NOMO-1 (cell line): Measurements from ENCODE around the gene LEPROT.
A peak's percentile ranks its signal among the peaks of the same experiment; 100 is the strongest.
"Not testable (repeated sequence)": the region's sequence is repeated elsewhere in the genome, so short reads cannot be mapped to it uniquely, and the experiment has no call there.

Source experiments
- DNase-seq, 2 experiments: peaks; one replicate each; lab custom pipeline; 2025; ENCODE audit not compliant: unreplicated experiment in 2 of 2; lab: John Stamatoyannopoulos, UW

The LEPROT gene

GRCh38 chr1:65435987-65436386, 15.5 kb downstream of the LEPROT start:
- DNase-seq = no peak

GRCh38 chr1:65437616-65438015, 17.1 kb downstream of the LEPROT start:
- DNase-seq = no peak

- DNase-seq = no peak
Measured at GRCh38 chr1:65440322-65440900, 19.9 kb downstream of the LEPROT start.

GRCh38 chr1:65440915-65441314, 20.4 kb downstream of the LEPROT start:
- DNase-seq = no peak

- no peak for DNase-seq
Measured at GRCh38 chr1:65441464-65441863, 21.0 kb downstream of the LEPROT start.

- DNase-seq = no peak
Measured at GRCh38 chr1:65442442-65442841, 22.0 kb downstream of the LEPROT start.

GRCh38 chr1:65443647-65444046, 23.2 kb downstream of the LEPROT start:
- DNase-seq = no peak

- no peak for DNase-seq
Measured at GRCh38 chr1:65444128-65444640, 23.7 kb downstream of the LEPROT start.

- no peak for DNase-seq
Measured at GRCh38 chr1:65445837-65446236, 25.4 kb downstream of the LEPROT start.

GRCh38 chr1:65449214-65449823, 28.9 kb downstream of the LEPROT start:
- DNase-seq = no peak

- not testable (repeated sequence) for DNase-seq
Measured at GRCh38 chr1:65455678-65456077, 35.2 kb downstream of the LEPROT start.

- no peak for DNase-seq
Measured at GRCh38 chr1:65456481-65456880, 36.0 kb downstream of the LEPROT start.

GRCh38 chr1:65457868-65458267, 37.4 kb downstream of the LEPROT start:
- DNase-seq = no peak

- DNase-seq = no peak
Measured at GRCh38 chr1:65458730-65459396, 38.4 kb downstream of the LEPROT start.

GRCh38 chr1:65459397-65459768, 38.9 kb downstream of the LEPROT start:
- DNase-seq = peak; percentile 1 to 32

- not testable (repeated sequence) for DNase-seq
Measured at GRCh38 chr1:65465837-65466236, 45.4 kb downstream of the LEPROT start.

- DNase-seq = no peak
Measured at GRCh38 chr1:65467536-65467935, 47.1 kb downstream of the LEPROT start.

GRCh38 chr1:65469126-65469888, 48.8 kb downstream of the LEPROT start:
- no peak for DNase-seq

- DNase-seq = no peak
Measured at GRCh38 chr1:65469889-65470340, 49.4 kb downstream of the LEPROT start.

GRCh38 chr1:65470766-65471165, 50.3 kb downstream of the LEPROT start:
- DNase-seq = no peak

GRCh38 chr1:65471213-65471833, 50.9 kb downstream of the LEPROT start:
- no peak for DNase-seq
